GM12892 (cell line): Measurements from ENCODE around the gene CHMP1B.

Source experiments
- POLR2A ChIP-seq: IDR thresholded peaks from 2 replicates; pipeline ENCODE4 v1.6.1; 2011; ENCODE audit warnings: low read depth, low read length, control low read depth
- TAF1 ChIP-seq: IDR thresholded peaks from 2 replicates; pipeline ENCODE4 v1.6.1; 2011; ENCODE audit warnings: low read depth, mild to moderate bottlenecking, control low read depth, low read length, borderline replicate concordance

DNA sequence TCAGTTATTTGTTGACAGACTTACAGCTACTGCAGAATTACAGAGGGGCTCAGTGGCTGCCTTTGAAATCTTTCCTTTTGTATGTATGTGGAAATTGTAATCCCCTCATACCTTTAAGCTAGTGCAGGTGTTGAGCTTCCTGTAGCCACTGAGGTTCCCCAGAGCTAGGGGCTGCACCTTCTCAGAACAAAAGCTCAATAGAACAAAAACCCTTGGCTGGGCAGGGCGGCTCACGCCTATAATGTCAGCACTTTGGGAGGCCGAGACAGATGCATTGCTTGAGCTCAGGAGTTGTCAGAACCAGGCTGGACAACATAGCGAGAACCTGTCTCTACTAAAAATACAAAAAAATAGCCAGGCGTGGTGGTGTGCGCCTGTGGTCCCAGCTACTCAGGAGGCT, 41.3 kb upstream of the CHMP1B start:
- TF ChIP-seq TAF1 (no peak), POLR2A (no peak)
